HepG2 (cell line): ENCODE data around the gene JPH4. TPM values are rescaled to one million over a fixed set of nuclear protein-coding genes. Genes with fewer than 3 reads are reported as not detected.
A peak's percentile ranks its signal among the peaks of the same experiment; 100 is the strongest.

Source experiments
- ARNTL ChIP-seq: sonication (generic); formaldehyde crosslinking; IDR thresholded peaks from 2 replicates; pipeline ENCODE4 v1.4.0; 2020; ENCODE audit warnings: mild to moderate bottlenecking, missing genetic modification reagents
- ERF ChIP-seq: IDR thresholded peaks from 2 replicates; pipeline ENCODE4 v1.6.1; 2018; ENCODE audit warnings: missing biosample characterization, missing genetic modification reagents
- FOXJ3 ChIP-seq: sonication (generic); formaldehyde crosslinking; IDR thresholded peaks from 2 replicates; pipeline ENCODE4 v1.4.0; 2020; ENCODE audit warnings: missing genetic modification reagents, mild to moderate bottlenecking, borderline replicate concordance
- HES4 ChIP-seq: sonication (generic); formaldehyde crosslinking; IDR thresholded peaks from 2 replicates; pipeline ENCODE4 v1.9.0; 2021; ENCODE audit warnings: mild to moderate bottlenecking, missing genetic modification reagents, borderline replicate concordance
- HNRNPH1 ChIP-seq: fragments of 200-400 bp; formaldehyde crosslinking; optimal IDR thresholded peaks from 2 replicates; pipeline ENCODE3; 2017; ENCODE audit warnings: mild to moderate bottlenecking, low read depth, low read length
- NPAS2 ChIP-seq: sonication (generic); formaldehyde crosslinking; IDR thresholded peaks from 2 replicates; pipeline ENCODE4 v1.8.0; 2022; ENCODE audit warnings: mild to moderate bottlenecking, missing genetic modification reagents, borderline replicate concordance
- TGIF2 ChIP-seq: IDR thresholded peaks from 2 replicates; pipeline ENCODE4 v1.6.1; 2016; ENCODE audit warnings: control low read depth, missing compliant biosample characterization
- THAP11 ChIP-seq: IDR thresholded peaks from 2 replicates; pipeline ENCODE4 v1.6.1; 2016; ENCODE audit warnings: missing biosample characterization, missing genetic modification reagents
- ZBTB38 ChIP-seq: sonication (generic); formaldehyde crosslinking; IDR thresholded peaks from 2 replicates; pipeline ENCODE4 v1.5.1; 2020; ENCODE audit warnings: mild to moderate bottlenecking, missing genetic modification reagents
- ZMYM4 ChIP-seq: sonication (generic); formaldehyde crosslinking; IDR thresholded peaks from 2 replicates; pipeline ENCODE4 v1.8.1; 2023; ENCODE audit warnings: mild to moderate bottlenecking, missing genetic modification reagents
- ZNF543 ChIP-seq: sonication (generic); formaldehyde crosslinking; IDR thresholded peaks from 2 replicates; pipeline ENCODE4 v1.4.0; 2020; ENCODE audit warnings: mild to moderate bottlenecking, missing genetic modification reagents
- polyA plus RNA-seq, 8 experiments: library from polyadenylated mRNA; depleted of rRNA in 3 of 8; stranded (reverse) in 7 of 8; unstranded in 1 of 8; fragments of >200 nt; fragmentation: Illumina TruSeq in 4 of 8; extraction: Trizol in 4 of 8; gene quantifications; 2 replicates each; pipeline versions ENCODE4 v1.2.1 to v1.2.3, GENCODE V29; 2011 to 2016; ENCODE audit warnings: low read depth in 4 of 8, missing spikeins in 1 of 8, mixed read lengths in 1 of 8; ENCODE audit not compliant: insufficient read depth in 1 of 8
- total RNA-seq, 5 experiments: library from RNA; depleted of rRNA; stranded (reverse); fragments of >200 nt; fragmentation: Illumina TruSeq; extraction: Trizol; gene quantifications; 2 replicates each; pipeline ENCODE4 v1.2.3, GENCODE V29; 2016; ENCODE audit warnings: low read depth in 1 of 5
- TF ChIP-seq, protein P1 (sequence below): sonication (generic); formaldehyde crosslinking; IDR thresholded peaks from 2 replicates; pipeline ENCODE4 v1.8.1; 2023; ENCODE audit warnings: mild to moderate bottlenecking, missing genetic modification reagents
- TF ChIP-seq, protein P2 (sequence below): sonication (generic); formaldehyde crosslinking; conservative IDR thresholded peaks from 2 replicates; pipeline ENCODE4 v1.8.0; 2022; ENCODE audit warnings: mild to moderate bottlenecking, moderate library complexity, missing genetic modification reagents
- TF ChIP-seq, protein P3 (sequence below): sonication (generic); formaldehyde crosslinking; IDR thresholded peaks from 2 replicates; pipeline ENCODE4 v1.8.0; 2022; ENCODE audit warnings: mild to moderate bottlenecking, missing genetic modification reagents, moderate library complexity
- TF ChIP-seq, protein P4 (sequence below), 2 experiments: fragments of 450-650 bp in 1 of 2; sonication (generic) in 1 of 2; formaldehyde crosslinking in 1 of 2; IDR thresholded peaks; 2 replicates each; pipeline versions ENCODE4 v1.6.1 to v1.8.0; 2016 to 2022; ENCODE audit warnings: antibody characterized with exemption in 1 of 2, mild to moderate bottlenecking in 1 of 2, missing genetic modification reagents in 1 of 2

JPH4 gene
- total and polyA plus RNA-seq, 2 of the 13 experiments (the other 11 are each of a cell fraction or from before 2014, with no cell fraction given), result 0.08 to 0.22 TPM

DNA sequence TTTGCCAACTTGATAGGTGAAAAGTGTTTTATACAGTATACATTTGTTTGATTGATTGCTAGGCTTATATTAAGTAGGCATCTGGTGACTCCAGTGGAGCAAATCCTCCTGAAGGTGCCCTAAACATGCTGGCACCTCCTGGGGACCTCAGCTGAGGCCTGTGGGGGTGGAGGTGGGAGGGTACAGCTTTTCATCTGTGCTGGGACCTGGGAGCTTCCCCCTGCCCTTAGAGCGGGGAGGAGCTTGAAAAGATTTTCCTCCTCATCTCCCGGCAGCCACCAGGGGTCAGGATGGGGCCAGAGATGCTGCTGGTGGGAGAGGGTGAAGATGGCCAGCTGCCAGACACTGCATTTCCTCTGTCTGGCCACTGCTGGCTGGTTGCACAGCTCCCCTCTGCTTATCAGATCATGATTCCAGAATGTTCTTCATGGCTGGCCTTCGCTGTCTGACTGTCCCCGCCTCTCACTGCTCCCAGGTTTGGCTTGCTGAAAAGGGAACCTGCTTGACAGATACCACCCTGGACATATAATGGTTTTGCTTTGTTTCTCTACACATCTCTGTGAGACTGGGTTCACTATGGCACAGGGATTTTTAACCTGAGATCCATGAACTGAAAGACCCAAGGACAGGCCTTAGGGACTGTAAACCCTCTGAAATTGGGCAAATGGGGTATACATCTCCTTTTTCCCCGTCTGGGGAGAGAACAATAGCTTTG is 10.5 kb upstream of the JPH4 start (continued):
- TF ChIP-seq, protein P1, sequence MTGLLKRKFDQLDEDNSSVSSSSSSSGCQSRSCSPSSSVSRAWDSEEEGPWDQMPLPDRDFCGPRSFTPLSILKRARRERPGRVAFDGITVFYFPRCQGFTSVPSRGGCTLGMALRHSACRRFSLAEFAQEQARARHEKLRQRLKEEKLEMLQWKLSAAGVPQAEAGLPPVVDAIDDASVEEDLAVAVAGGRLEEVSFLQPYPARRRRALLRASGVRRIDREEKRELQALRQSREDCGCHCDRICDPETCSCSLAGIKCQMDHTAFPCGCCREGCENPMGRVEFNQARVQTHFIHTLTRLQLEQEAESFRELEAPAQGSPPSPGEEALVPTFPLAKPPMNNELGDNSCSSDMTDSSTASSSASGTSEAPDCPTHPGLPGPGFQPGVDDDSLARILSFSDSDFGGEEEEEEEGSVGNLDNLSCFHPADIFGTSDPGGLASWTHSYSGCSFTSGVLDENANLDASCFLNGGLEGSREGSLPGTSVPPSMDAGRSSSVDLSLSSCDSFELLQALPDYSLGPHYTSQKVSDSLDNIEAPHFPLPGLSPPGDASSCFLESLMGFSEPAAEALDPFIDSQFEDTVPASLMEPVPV, result peak; percentile 87; the same call in 1 of the 2 replicates
- TF ChIP-seq ZBTB38 (CRISPR knock-in tag), result peak; percentile 98
- peak; percentile 99 for TF ChIP-seq ZMYM4
- peak; percentile 67; the same call in 1 of the 2 replicates for TF ChIP-seq ARNTL (CRISPR knock-in tag)
- TF ChIP-seq NPAS2 (CRISPR knock-in tag), result no peak
- TF ChIP-seq FOXJ3, result no peak; the same call in 1 of the 2 replicates
- peak; percentile 97; the same call in 1 of the 2 replicates for TF ChIP-seq ZNF543 (CRISPR knock-in tag)
- TF ChIP-seq, protein P2, sequence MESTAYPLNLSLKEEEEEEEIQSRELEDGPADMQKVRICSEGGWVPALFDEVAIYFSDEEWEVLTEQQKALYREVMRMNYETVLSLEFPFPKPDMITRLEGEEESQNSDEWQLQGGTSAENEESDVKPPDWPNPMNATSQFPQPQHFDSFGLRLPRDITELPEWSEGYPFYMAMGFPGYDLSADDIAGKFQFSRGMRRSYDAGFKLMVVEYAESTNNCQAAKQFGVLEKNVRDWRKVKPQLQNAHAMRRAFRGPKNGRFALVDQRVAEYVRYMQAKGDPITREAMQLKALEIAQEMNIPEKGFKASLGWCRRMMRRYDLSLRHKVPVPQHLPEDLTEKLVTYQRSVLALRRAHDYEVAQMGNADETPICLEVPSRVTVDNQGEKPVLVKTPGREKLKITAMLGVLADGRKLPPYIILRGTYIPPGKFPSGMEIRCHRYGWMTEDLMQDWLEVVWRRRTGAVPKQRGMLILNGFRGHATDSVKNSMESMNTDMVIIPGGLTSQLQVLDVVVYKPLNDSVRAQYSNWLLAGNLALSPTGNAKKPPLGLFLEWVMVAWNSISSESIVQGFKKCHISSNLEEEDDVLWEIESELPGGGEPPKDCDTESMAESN (CRISPR knock-in tag), result peak; percentile 98
- peak; percentile 64 for TF ChIP-seq HES4 (CRISPR knock-in tag)
- TF ChIP-seq HNRNPH1, result peak; percentile 93
- TF ChIP-seq, protein P3, sequence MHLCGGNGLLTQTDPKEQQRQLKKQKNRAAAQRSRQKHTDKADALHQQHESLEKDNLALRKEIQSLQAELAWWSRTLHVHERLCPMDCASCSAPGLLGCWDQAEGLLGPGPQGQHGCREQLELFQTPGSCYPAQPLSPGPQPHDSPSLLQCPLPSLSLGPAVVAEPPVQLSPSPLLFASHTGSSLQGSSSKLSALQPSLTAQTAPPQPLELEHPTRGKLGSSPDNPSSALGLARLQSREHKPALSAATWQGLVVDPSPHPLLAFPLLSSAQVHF (CRISPR knock-in tag), result no peak
- TF ChIP-seq TGIF2 (CRISPR knock-in tag), result no peak
- peak; percentile 87 for TF ChIP-seq THAP11 (CRISPR knock-in tag)
- TF ChIP-seq ERF, result peak; percentile 99
- TF ChIP-seq, protein P4, sequence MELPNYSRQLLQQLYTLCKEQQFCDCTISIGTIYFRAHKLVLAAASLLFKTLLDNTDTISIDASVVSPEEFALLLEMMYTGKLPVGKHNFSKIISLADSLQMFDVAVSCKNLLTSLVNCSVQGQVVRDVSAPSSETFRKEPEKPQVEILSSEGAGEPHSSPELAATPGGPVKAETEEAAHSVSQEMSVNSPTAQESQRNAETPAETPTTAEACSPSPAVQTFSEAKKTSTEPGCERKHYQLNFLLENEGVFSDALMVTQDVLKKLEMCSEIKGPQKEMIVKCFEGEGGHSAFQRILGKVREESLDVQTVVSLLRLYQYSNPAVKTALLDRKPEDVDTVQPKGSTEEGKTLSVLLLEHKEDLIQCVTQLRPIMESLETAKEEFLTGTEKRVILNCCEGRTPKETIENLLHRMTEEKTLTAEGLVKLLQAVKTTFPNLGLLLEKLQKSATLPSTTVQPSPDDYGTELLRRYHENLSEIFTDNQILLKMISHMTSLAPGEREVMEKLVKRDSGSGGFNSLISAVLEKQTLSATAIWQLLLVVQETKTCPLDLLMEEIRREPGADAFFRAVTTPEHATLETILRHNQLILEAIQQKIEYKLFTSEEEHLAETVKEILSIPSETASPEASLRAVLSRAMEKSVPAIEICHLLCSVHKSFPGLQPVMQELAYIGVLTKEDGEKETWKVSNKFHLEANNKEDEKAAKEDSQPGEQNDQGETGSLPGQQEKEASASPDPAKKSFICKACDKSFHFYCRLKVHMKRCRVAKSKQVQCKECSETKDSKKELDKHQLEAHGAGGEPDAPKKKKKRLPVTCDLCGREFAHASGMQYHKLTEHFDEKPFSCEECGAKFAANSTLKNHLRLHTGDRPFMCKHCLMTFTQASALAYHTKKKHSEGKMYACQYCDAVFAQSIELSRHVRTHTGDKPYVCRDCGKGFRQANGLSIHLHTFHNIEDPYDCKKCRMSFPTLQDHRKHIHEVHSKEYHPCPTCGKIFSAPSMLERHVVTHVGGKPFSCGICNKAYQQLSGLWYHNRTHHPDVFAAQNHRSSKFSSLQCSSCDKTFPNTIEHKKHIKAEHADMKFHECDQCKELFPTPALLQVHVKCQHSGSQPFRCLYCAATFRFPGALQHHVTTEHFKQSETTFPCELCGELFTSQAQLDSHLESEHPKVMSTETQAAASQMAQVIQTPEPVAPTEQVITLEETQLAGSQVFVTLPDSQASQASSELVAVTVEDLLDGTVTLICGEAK (IDR thresholded peaks at IDR 0.05), result no peak
- TF ChIP-seq, protein P4 (CRISPR knock-in tag; IDR thresholded peaks at IDR 0.05), result peak; percentile 70; the same call in 1 of the 2 replicates
